ENCODE data around the gene DIAPH2.

The DIAPH2 gene

GRCh38 chrX:97547877-97548578, 863.4 kb downstream of the DIAPH2 start:
- no peak for FAIRE-seq
- no peak for DNase-seq (ENCODE audit: low spot score)

DNA sequence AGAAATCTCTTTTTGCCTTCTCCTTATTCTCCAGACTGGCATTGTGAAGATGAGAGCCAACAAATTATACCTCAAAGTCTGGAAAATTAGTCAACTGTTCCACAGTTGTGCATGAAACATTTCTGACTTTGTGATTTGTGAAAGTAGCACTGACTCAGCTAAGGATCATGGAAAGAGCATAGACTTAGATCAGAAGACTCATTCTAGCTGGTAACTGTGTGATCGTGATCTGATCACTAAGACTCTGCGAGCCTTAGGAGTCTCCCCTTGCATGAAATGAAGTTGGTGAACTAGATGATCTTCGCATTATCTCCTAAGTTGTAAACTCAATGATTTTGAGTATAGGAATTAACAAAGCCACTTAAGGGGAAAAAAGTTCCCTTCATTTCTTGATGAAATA, 867.2 kb downstream of the DIAPH2 start:
- DNase-seq (ENCODE audit: low spot score) = no peak
- no peak for FAIRE-seq

- DNase-seq (ENCODE audit: low spot score) = no peak
- FAIRE-seq = no peak
These were observed 869.2 kb downstream of the DIAPH2 start for GRCh38 chrX:97553833-97554232.

DNA sequence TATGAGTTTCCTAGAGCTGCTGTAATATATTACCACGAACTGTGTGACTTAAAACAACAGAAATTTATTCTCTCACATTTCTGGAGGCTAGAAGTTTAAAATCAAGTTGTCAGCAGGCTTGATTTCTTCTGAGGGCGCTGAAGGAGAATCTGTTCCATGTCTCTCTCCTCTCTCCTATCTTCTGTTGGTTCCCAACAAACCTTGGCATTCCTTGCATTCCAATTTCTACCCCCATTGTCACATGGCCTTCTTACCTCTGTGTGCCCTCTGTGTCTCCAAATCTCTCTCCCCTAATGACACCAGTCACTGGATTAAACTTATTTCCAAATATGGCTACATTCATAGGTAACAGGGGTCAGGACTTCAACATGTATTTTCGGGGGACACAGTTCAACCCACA, 871.7 kb downstream of the DIAPH2 start:
- DNase-seq (ENCODE audit: low spot score) (no peak), FAIRE-seq (no peak)

DNA sequence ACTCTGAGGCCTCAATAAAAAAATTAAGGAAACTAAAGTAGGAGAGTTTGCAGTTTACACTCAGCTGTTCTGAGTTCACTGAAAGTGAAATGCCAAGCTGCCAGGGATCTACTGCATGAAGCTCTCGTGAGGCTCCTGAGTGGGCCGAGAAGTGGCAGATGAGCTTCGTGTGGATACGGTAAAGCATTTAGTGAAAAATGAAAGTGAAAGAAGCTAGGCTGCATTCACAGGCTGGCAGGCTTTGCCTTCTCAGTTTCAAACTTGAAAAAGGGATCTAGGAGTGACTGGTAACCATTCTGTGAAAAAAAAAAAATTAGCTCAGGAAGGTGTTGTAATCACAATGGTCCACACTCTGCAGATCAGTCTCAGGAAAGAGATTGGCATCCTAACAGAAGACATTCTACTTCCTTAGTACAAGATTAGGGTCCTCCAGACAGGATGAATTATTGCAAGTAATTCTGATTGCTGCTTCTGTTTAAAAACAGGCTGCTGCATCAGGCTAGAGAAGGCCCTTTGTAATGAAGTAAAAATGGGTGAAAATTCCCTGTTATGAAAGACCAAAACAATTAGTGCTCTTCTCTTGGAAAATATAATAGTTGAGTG, 879.0 kb downstream of the DIAPH2 start:
- FAIRE-seq = peak; percentile 67

DNA sequence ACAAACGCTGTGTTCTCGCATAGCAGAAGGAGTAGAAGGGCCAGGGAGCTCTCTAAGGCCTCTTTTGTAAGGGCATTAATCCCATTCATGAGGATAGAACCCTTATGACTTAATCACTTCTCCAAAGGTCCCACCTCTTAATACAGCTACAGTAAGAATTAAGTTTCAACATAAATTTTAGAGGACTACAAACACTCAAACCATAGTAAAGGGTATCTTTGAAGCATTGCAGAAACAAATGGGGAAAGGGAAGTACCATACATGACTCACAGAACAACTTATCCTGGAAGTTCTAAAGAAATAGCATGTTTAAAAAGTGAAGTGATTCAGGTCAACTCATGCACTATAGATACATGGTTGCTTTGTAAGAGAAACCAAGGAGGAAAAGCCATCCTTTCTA, 879.9 kb downstream of the DIAPH2 start:
- FAIRE-seq (no peak), DNase-seq (ENCODE audit: low spot score) (no peak)

More for the DNA sequence above, 879.0 kb downstream of the DIAPH2 start:
- peak; percentile 53 for DNase-seq (ENCODE audit: low spot score)

DNA sequence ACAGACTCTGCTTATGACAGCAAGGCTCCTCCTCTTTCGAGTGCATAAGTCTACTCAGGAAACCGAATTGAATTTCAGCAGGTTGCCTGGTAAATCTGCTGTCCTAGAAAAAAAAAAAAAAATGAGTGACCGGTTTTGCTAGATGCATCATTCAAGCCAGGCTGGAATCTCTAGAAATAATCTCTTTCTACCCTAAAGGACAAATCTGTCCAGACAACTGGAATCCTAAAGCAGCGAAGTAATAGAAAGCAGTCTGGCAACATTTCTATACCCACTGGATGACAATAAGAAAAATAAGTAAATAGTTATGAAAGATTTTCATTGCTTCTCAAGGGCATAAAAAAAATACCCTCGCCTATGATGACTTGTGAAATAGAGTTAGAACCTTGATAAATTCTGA, 902.5 kb downstream of the DIAPH2 start:
- FAIRE-seq (no peak), DNase-seq (ENCODE audit: low spot score) (no peak)

DNA sequence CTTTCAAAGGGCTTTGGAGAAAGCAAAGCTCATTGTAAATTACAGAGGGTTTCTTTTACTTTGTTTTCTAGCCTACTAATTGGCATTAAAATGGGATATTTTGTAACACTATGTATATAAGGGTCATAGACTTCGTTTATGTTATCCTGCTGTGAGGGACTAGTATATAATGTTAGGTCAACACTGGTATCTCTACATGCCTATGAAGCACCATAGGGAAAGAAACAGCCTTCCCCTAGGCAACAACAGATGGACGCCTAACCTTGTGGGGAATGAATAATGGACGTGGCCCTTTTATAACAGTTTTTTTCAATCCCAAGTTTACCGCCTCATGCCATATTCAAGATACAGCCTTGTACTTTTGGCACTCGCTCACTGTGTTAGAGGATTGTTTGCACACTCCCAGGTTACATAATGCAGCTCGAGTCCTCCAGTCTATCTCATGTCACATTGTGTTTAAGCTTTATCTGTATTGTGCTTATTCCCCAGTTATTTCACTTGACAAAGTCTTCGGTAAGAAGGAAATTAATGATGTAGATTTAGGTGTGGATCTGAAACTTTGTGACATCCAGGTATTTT, 910.1 kb downstream of the DIAPH2 start:
- DNase-seq (ENCODE audit: low spot score) (no peak), FAIRE-seq (no peak)

GRCh38 chrX:97597954-97598353, 913.3 kb downstream of the DIAPH2 start:
- DNase-seq (ENCODE audit: low spot score) (no peak), FAIRE-seq (no peak)

GRCh38 chrX:97602465-97603258, 918.0 kb downstream of the DIAPH2 start:
- FAIRE-seq (no peak), DNase-seq (ENCODE audit: low spot score) (no peak)

- FAIRE-seq (no peak), DNase-seq (ENCODE audit: low spot score) (no peak)
These were observed 920.6 kb downstream of the DIAPH2 start for GRCh38 chrX:97605271-97605670.

DNA sequence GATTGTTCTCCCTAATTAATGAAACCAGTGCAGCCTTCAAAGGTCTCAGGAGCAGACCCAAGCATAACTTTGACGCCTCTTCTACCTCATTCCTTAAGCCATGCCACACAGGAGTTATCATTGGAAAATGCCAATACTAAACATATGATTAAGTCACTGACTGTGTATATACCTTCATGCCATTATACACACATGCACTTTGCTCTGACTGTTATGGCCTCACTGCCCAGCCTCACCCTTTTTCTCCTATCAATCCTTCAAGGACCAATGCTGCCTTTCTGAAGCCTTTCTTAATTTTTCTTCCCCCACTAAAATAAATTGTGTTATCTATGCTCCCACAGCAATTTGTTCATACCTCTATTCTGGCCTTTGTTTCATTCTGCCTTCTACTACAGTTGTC, 924.7 kb downstream of the DIAPH2 start:
- FAIRE-seq = no peak
- no peak for DNase-seq (ENCODE audit: low spot score)

DNA sequence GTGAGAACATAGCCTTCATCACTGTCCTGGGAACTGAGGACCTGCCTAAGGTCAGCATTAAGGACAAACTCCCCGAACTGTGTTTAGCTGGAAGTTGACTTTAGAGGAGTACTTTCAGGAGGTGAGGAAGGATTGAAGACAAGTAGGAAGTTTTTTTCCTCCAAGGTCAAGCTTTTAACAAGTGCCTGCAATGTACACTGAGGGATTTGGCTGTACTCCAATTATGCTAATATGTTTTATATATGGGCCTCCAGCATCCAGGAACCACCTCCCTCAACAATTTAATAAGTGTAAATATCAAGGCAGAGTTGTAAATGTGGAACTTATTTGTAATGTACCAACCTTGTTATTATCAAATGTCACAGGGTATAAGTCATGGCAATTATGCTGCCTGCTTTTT, 925.3 kb downstream of the DIAPH2 start:
- no peak for DNase-seq (ENCODE audit: low spot score)
- no peak for FAIRE-seq

DNA sequence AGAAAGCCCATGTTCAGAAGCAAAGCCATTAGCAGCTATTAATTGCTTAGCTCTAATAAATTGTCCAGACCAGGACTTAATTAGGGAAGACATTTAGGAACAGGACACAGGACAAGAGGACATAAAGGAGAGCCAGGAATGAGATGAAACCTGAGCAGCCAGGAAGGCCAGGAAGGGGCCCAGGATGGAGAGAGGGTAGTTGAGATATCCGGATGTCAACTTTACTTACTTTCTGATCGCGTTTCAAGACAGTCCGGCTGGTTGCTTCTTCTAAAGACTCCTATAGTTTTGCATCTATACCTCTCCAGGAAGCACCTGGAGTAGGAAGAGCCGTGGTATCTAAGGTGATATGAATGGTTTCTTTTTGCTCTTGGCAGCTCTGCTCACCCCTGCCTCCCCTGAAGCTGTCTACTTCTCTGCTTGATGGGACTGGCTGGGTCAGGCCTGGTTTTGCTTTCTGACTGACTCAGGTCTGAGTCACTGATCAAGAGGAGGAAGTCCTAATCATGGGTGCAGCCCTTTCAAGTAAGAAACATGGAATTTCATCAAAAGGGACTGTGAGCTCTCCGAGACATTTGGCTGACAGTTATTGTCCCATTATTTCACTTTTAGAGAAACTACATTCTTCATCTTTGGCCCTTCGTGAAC, 932.4 kb downstream of the DIAPH2 start:
- FAIRE-seq (peak; percentile 67), DNase-seq (ENCODE audit: low spot score) (peak; percentile 37)

DNA sequence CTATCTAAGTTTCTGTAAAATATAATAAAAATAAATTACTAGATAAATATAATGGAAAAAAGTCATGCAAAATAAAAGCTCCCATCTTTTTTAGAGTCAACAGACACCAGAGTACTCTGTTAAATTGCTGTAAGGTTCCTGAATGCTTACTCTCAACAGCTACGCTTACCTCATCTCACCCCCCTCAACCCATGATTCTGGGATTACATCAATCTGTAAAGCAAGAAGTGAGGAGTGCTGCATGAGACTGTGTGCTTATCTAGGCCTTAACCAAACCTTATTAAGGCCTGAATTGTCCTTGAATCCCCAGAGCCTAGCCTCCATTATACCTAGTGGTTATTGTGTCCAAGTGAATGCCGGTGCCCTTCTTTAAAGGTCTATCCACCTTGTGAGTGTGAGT, 934.9 kb downstream of the DIAPH2 start:
- DNase-seq (ENCODE audit: low spot score) = no peak
- FAIRE-seq = no peak

- DNase-seq (ENCODE audit: low spot score) (no peak), FAIRE-seq (no peak)
These were observed 937.5 kb downstream of the DIAPH2 start for GRCh38 chrX:97622111-97622510.

GRCh38 chrX:97628326-97628725, 943.7 kb downstream of the DIAPH2 start:
- DNase-seq (ENCODE audit: low spot score) = no peak
- no peak for FAIRE-seq

DNA sequence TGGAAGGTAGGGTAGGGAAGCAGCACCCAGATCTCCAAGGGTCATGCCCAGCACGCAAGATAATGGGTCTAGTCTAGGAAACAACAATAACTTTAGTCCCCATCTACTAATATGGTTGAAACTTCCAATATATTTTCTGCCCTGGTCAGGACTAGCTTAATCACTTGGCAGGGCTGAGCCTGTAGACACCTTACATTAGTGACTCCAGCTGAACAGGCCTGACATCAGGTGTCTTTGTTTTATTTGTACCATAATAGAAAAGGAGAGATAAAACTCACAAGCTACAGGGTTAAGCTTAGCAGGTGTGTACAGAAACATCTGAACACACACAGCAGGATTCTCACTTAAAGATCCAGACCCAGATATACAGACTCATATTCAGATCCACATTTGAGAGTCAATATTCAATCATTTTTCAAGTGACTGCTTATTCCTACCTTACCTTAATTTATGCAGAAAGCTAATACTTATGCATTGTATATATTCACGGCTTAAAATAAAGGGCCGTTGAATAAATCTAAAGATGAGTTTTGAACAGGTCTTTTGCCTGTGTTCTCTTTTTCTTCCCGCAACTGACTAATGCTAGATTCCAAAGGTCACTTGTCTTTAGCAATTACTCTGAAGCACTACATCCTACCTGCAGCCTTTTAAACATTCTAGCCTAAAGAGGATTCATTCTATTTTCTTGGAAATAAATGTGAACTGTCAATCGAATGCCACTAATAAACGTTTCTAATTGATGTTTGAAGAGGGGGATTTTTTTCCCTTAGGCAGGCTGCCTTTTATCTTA, 944.4 kb downstream of the DIAPH2 start:
- no peak for DNase-seq (ENCODE audit: low spot score)
- FAIRE-seq = no peak

- no peak for FAIRE-seq
These were observed 944.9 kb downstream of the DIAPH2 start for GRCh38 chrX:97629597-97629985.

DNA sequence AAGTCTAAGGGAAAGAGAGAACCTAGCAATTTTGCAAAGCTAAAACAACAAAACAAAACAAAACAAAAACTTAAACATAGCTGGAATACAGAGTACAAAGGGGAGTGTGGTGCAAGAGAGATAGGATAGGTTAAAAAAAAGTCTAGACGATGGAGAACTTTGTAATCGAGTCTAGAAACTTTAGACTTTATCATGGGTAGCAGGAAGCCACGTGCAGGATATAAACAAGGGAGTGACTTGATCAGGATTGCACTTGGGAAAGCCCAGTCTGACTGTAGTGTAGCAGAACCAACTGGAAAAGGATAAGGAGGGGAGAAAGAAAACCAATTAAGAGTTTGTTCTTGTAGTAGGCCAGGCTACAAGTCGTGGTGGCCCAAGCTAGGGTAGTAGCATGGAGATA, 949.2 kb downstream of the DIAPH2 start:
- no peak for FAIRE-seq
- no peak for DNase-seq (ENCODE audit: low spot score)

More at GRCh38 chrX:97629597-97629985, 944.9 kb downstream of the DIAPH2 start:
- DNase-seq (ENCODE audit: low spot score) = no peak

All from RCC 7860 (cell line).